SU-DHL-6 (cell line): ENCODE measurements around the gene LYVE1.

Source experiments
- EZH2phosphoT487 ChIP-seq: fragments of 200-600 bp; sonication (generic), shearing (Covaris generic); conservative IDR thresholded peaks from 2 replicates; pipeline ENCODE4 v1.6.1; 2018; ENCODE audit warnings: mild to moderate bottlenecking, antibody characterized with exemption, low read length, moderate library complexity, mixed read lengths
- TF ChIP-seq, protein P1 (sequence below): fragments of 200-600 bp; sonication (generic); IDR thresholded peaks from one replicate; pipeline ENCODE4 v1.5.1; 2017; ENCODE audit warnings: antibody characterized with exemption, mild to moderate bottlenecking, low read length, moderate library complexity; ENCODE audit not compliant: insufficient read depth, poor library complexity, severe bottlenecking

- TF ChIP-seq, protein P1, sequence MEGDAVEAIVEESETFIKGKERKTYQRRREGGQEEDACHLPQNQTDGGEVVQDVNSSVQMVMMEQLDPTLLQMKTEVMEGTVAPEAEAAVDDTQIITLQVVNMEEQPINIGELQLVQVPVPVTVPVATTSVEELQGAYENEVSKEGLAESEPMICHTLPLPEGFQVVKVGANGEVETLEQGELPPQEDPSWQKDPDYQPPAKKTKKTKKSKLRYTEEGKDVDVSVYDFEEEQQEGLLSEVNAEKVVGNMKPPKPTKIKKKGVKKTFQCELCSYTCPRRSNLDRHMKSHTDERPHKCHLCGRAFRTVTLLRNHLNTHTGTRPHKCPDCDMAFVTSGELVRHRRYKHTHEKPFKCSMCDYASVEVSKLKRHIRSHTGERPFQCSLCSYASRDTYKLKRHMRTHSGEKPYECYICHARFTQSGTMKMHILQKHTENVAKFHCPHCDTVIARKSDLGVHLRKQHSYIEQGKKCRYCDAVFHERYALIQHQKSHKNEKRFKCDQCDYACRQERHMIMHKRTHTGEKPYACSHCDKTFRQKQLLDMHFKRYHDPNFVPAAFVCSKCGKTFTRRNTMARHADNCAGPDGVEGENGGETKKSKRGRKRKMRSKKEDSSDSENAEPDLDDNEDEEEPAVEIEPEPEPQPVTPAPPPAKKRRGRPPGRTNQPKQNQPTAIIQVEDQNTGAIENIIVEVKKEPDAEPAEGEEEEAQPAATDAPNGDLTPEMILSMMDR = no peak
- TF ChIP-seq EZH2phosphoT487 = no peak
These were observed 35.9 kb upstream of the LYVE1 start for GRCh38 chr11:10604340-10604748.
